KBM-7 (cell line): ENCODE data around the gene PTGES2.
A peak's percentile ranks its signal among the peaks of the same experiment; 100 is the strongest.

Experiments used
- DNase-seq: peaks from one replicate; pipeline ENCODE4 v3.0.0-alpha.2; 2015
- in situ Hi-C: fragments of 300-500 bp; cut with MboI; formaldehyde crosslinking; loops from 2 replicates; pipeline ENCODE4 v1.14.3; 2020; ENCODE audit warnings: low sequenced_read_pairs, low pct_unique_long_range_greater_than_20kb, mixed read lengths

PTGES2 gene

DNA sequence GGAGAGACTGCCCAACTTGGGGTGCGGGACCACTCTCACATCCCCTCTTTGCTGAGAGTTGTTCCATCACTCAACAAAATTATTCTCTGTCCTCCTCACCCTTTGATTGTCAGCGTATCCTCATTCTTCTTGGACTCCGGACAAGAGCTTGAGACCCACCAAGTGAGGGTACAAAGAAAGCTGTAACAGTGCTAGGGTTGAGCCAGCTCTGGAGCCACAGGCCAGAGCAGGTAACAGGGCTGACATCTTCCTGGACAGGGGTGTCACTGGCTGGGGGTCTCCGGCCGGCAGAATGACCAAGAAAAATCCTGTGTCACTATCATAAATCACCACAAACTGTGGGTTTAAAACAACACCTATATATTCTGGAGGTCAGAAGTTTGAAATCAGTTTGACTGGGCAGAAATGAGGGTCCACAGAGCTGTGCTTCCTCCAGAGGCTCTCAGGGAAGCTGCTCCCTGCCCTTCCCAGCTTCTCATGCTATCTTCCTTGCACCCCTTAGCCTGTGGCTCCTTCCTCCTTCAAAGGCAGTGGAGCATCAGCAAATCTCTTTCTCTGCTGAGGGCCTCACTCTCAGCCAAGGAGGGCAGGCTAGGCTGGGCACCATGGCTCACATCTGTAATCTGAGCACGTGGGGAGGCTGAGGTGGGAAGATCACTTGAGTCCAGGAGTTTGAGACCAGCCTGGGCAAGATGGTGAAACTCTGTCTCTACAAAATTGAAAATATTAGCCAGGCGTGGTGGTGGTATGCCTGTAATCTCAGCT is 28.4 kb upstream of the PTGES2 start:
- in situ Hi-C loops = no loop called here
- DNase-seq = no peak

DNA sequence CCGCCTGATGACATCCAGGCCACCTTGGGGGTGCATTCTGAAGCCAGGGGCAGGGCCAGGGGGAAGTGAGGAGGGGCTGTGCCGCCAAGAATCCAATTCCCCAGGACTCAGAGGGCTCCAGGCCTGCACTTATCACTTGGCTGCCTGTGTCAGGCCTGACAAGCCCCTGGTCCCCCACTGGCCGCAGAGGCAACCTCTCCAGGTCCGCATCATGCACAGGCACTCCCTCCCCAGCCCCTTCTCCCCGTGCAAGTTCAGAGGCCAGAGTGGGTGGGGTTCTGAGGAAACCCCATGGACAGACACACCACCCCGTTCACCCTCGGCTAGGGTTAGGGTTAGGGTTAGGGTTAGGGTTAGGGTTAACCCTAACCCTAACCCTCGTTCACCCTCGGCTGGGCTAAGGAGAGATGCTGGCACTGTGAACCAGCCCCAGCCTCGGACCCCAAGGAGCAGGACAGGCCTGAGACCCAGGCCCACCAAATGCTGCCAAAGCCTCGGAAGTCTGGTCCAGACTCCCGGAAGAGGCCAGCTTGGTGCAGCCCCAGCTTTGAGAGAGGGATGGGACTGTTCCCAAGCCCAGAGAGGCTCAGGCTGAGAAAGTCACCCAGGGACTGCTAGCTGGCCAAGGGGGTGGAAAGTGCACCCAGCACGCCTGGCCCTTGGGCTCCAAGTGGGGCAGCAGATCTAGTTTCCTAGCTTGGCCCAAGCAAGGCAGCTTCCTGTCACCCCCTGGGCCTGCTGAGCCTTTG is 26.6 kb upstream of the PTGES2 start:
- DNase-seq = no peak

DNA sequence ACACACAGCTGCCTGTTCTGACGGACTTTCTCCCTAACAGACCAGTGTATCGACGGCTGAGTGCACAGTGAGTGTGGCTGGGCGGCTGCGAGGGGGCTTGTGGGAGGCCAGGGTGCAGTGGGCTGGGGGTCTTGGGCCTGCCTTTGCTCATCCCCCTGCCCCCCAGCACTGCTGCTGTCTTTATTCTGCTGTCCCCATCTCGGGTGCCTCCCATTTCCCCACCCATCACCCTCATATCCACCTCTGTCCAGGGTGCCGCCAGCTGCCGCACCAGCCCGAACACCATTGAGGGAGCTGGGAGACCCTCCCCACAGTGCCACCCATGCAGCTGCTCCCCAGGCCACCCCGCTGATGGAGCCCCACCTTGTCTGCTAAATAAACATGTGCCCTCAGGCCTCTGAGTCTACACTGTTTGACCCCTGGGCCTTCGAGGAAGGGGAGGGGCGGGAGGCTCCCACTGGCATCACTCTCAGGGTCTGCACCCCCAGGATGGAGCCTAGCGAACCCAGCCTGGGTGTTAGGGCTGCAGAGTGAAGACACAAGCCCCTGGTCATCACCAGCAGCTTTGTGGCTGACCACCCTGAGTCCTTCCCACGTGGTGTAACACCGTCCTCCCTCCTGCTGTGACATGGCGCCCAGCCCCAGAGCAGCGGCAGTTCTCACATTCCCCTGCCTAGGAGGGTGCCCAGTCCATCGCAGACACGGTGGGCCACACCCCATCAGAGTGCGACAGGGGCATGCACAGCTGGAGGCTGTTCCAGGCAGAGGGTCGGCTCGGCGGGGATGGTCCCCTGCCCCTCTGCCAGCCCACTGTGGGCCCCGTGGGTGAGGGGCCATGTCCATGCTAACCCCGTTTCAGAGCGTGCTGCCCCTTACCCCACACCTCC is 25.8 kb upstream of the PTGES2 start:
- DNase-seq = no peak
- in situ Hi-C loops = no loop called here

More for the DNA sequence above, 26.6 kb upstream of the PTGES2 start:
- in situ Hi-C loops = no loop called here

DNA sequence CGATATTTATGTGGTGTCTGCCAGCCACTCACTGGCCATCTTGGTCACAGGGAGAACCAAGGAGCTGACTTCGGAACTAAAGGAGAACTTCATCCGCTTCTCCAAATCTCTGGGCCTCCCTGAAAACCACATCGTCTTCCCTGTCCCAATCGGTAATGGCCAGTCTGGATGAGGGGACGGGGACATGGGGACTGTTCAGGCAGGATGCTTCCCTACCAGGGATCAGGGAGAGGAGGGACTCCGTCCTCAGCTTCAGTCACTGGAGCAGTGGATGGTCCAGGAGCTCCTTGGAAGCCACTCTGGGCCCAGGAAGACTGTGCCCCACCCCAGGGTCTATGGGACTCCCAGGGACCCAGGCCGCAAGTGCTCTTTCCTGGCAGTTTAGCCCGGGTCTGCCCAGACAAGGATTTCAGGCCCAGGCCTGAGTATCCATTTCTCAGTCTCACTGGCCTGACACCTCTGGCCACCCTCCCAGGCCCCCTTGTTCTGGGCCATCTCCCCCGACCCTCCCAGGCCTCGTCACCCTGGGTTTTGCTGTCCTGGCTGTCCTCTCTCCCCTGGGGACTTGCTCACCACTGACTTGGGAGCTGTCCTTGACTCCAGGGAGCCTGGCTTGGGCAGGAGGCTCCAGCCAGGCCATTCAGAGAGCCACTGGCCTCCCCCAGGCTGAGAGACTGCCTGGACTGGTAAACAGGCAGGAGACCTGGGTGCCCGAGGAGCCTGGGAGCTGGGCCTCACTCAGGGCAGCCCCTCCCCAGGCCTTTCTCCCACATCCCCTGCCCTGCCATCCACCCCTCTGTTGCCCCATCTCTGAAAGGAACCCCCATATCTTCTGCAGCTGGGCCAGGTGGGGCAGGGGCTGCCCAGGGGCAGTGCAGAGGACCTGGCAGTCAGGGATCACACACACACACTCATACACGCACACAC is 24.9 kb upstream of the PTGES2 start:
- DNase-seq = no peak

DNA sequence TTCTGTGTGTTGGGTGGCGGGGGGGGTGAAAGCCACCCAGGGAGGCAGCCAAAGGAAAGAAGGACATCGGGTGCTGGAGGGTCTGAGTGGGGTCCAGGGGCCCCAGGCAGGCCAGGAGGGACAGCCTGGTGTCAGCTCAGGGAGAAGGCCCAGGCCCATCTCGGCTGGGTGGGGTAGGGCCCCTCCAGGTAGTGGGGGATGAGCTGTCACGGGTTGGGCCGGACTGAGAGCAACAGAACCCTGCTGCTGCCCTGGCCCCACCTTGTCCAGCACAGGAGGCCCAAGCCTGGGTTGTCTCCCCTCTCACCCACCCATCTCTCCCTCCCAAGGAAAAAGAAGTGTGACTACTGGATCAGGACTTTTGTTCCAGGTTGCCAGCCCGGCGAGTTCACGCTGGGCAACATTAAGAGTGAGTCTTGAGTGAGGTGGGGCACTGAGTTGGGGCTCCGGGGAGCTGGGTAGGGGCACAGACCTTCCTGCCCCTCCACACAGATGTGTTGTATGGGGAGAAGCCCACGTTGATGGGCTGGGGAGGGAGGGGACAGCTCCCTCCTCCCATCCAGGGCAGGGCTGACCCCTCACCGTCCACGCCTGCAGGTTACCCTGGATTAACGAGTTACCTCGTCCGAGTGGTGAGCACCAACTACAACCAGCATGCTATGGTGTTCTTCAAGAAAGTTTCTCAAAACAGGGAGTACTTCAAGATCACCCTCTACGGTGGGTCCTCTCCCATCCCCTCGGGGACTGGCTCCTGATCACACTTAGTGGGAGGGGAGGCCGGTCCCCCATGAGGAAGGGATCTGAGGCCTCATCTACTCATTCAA is 24.0 kb upstream of the PTGES2 start:
- in situ Hi-C loops = no loop called here

More for the DNA sequence above, 24.9 kb upstream of the PTGES2 start:
- in situ Hi-C loops = no loop called here

DNA sequence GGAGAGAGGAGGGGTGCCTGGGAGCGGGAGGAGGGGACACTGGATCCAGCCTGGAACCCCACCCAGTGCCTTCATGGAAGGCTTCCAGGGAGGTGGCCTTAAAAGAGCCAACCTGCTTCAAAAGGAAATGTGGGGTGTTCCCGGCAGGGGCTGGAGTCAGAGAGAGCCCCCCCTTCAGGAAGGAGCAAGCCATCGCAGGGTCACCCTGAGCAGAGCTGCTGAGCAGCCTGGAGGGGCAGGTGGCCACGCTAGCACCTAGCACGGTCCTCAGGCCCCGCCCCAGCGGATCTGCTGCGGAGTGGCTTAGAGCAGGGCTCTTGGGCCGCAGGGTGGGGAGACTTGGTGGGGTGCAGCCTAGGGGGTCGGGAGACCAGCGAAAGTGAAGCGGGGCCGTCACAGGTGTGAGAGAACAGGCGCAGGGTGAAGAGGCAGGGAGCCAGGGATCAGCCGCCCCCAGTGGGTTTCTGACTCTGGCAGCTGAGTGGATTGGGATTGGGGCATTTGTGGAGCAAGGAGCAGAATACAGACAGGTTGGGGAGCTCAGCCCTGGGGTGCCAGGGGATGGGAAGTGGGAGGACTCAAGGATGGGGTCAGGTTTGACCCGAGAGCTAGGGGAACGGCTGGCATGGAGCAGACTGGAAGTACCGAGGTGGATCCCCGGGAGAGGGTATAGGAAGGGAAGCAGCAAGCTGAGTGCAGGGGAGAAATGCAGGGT is 23.2 kb upstream of the PTGES2 start:
- in situ Hi-C loops = no loop called here
- DNase-seq = peak; percentile 36

More for the DNA sequence above, 24.0 kb upstream of the PTGES2 start:
- no peak for DNase-seq

DNA sequence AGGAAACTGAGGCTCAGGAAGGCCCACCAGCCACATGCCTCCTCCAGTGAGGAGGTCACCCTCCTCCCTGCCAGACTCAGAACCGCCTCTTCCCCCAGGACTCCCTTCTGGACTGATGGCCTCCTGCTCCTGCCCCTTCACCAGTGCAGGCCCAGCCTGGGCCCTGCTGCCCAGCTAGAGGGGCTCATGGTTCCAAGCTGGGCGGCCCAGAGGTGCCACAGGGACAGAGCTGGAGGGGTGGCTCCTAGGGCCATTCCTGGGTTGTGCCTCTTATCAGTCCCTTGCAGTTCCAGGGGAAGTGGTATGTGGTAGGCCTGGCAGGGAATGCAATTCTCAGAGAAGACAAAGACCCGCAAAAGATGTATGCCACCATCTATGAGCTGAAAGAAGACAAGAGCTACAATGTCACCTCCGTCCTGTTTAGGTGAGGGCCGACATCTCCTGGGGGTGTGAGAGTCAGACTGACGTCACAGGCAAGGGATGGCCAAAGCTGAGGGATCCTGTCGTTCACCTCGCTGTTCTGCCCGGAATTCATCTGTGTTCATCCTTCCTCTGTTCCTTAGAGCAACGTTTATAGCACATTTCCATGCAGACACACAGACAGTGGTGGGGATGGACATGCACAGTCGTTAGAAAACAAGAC is 22.5 kb upstream of the PTGES2 start:
- in situ Hi-C loops = no loop called here
- DNase-seq = peak; percentile 24

DNA sequence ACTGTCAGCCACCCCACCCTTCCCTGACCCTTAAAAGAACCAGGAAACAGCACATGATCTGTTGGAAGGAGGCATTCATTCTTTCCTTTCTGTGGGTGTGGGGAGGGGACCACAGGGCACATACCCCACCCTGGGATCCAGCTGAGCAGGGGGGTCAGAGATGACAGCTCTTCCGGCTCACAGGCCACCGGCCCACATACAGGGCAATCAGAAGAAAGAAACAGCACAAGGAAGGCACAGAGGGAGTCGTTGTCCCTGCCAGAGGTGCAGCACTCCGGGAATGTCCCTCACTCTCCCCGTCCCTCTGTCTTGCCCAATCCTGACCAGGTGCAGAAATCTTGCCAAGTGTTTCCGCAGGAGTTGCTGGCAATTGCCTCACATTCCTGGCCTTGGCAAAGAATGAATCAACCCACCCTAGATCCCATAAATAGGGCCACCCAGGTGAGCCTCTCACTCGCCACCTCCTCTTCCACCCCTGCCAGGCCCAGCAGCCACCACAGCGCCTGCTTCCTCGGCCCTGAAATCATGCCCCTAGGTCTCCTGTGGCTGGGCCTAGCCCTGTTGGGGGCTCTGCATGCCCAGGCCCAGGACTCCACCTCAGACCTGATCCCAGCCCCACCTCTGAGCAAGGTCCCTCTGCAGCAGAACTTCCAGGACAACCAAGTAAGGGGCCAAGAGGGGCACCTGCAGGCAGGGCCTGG is 21.6 kb upstream of the PTGES2 start, which contains the start of gene LCN2:
LCN2 (plus strand) TSS at position 453 of the 701 bp plus-strand sequence; CDS start at position 526, 73 bp downstream.
- DNase-seq = no peak
- in situ Hi-C loops = no loop called here

DNA sequence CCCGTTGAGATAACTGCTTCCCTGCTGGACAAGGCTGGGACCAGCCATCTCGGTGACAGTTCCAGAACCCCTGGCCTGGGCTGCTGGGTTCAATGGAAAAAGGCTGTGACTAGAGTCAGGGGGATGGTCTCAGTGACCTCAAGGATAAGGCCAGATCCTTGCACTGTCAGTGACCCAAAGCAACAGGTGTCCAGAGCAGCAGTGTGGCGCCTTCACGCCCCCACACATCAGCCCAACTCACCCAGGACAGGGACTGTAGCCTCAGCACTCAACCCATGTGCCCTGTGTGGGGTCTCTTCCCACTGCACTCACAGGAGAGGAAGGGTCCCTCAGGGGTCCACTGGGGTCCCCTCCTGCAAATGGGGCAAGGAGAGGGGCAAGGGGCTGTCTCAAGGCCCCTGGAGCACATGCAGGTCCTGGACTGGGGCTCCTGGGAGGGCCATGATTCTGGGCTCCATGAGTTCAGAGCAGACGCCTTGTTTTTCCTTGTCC is 21.0 kb upstream of the PTGES2 start:
- in situ Hi-C loops = no loop called here
- no peak for DNase-seq

DNA sequence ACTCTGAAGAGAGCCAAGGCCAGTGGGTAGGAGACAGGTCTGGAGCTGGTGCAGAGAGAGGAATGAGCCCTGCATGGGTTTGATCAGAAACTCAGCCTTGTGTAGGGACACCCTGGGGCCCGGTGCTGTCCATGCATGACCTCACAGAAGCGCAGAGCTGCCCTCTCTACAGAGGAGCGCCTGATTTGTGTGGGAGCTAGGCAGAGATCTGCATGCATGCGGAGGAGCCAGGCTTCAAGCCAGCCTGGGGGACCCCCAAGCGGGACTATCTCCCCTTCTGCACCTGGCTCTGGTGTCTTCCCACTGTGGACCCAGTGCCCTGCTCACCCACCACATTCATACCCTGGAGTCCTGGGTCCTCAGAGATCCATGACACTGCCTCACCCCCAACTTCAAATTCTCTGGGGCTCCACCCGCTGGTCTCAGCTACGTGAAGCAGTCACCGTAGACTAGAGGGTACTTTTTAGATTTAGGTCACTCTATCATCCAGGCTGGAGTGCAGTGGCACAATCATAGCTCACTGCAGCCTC is 19.1 kb upstream of the PTGES2 start:
- in situ Hi-C loops = no loop called here
- no peak for DNase-seq

DNA sequence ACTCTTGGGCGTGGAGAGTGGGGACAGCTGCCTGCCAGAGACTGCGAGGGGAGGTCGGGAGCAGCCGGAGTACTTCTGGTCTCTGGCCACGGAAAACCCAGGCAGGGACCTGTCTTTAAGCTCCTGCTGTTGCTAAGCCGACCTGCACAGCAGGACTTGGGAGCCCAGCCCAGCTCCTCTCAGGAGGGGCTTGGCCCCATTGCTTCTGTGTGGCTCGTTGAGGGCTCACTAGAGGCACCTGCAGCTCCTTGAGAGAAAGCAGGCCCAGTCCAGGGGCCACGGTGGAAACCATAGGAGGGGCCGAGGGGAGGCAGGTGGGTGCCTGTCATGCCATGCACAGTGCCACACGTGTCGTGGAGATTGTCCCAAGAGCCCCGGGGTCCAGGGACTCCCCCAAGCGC is 18.4 kb upstream of the PTGES2 start:
- in situ Hi-C loops = no loop called here
- DNase-seq = no peak

DNA sequence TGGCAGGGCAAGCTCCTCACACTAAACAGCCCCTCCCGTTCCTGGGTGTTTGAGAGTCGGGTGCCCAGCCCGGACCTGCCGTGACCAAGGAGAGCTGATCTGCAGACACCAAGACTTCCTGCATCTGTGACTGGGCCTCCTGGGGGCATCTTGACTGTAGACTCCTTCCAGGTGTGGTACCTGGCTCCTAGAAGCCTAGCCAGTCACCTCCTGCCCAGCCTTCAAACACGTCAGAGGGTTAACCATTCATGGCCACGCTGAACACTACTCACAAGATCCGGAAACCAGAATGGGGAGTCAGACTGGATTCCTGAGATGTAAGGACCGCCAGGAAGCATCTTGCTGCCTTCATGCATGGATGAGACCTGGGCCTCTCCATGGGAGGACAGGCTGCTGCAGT is 18.0 kb upstream of the PTGES2 start:
- DNase-seq = no peak
- in situ Hi-C loops = no loop called here

DNA sequence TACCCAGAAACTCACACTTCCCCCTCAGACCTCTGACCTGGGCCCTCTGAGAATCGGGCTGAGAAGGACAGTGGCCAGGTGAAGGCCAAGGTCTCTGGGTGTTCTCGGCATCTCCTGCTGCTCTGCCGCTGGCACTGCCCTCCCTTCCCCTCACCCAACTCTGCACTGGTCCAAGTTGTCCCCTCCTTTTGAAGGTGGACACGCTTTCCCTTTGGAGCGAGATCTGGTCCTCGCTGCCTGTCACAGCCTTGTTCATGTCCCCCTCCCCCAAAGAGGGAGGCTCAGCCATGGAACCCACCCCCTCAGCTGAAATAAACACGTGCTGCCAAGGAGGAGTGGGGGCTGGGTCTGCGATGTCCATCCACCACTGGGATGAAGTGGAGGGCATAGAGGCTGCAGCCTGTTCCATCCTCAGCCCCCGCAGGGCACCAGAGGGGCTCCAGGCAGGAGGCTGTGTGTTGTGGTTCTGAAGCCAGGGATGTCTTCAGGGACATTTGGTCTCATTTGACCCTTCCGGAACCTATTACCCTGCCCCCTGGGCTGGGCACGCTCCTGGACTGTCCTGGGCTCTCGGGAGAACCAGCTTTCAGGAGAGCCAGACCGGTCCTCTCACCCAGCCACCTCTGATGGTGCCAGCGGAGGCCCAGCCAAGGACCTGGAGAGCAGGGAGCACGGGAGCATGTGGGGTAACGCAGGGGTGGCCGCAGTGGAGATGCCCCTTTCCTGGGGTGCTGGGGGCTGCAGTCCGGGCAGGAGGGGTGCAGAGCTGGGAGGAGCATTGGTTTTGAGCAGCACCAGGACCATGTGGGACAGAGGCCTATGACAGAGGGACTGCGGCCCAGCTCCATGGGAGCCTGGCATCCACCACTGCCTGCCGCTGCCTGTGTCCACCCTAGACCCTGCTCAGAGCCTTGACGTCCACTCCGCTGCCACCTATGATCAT is 17.0 kb upstream of the PTGES2 start:
- DNase-seq = no peak
- in situ Hi-C loops = no loop called here

DNA sequence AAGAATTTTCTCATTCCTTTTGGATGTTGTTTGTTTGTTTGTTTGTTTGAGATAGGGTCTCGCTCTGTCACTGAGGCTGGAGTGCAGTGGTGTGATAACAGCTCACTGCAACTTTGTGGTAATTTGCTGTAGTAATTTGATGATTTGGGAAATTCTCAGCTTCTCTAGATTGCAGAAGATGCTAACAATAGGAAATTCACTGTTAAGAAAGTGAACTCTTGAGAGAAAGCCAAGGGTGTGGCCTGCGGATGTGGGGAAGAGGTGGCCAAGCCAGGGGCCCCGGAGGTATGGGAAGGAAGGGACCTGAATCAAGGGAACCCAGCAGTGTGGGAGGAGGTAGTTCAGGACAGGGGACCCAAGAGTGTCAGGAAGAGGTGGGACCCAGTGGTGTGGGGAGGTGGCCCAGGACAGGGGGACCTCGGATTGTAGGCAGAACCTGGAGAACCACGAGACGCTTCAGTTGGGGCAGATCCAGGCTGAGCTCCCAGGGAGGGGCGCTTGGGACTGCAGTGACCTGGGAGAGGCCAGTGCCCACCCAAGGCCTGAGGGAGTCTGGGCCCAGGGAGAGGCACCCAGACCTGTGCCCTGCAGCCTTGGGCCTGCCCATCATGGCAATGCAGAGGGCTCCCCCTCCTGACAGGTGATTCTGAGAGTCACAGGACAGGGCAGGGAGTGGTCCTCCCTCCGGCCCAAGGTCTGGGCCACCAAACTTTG is 16.2 kb upstream of the PTGES2 start:
- DNase-seq = no peak
- in situ Hi-C loops = no loop called here
